Mammary epithelial cell (primary cell): ENCODE results near the gene TOR2A.

ENCODE experiments used
- CTCF ChIP-seq, 2 donors: IDR thresholded peaks in 1 of 2; conservative IDR thresholded peaks in 1 of 2; 2 replicates each; pipeline ENCODE4 v1.5.1; 2011 to 2012; ENCODE audit warnings: inconsistent platforms in 2 of 2, low read length in 2 of 2, mild to moderate bottlenecking in 2 of 2, control low read depth in 1 of 2, low read depth in 1 of 2; ENCODE audit not compliant: insufficient read depth in 1 of 2; ENCODE audit errors: extremely low read depth in 1 of 2
- EZH2 ChIP-seq: IDR thresholded peaks from 2 replicates; pipeline ENCODE4 v1.6.1; 2012; ENCODE audit warnings: low read length, inconsistent platforms, borderline replicate concordance

GRCh38 chr9:127706836-127707241 lies 28.3 kb downstream of the TOR2A start, which contains the start of gene CFAP157:
- TF ChIP-seq CTCF (conservative IDR thresholded peaks at IDR 0.05 in 1 of 2, IDR thresholded peaks at IDR 0.05 in 1 of 2; ENCODE audit: extremely low read depth in 1 of 2, insufficient read depth in 1 of 2, low read depth in 1 of 2, low read length in 2 of 2), result no peak
- TF ChIP-seq EZH2, result no peak
